Type B pancreatic cell (in vitro differentiated cells): ENCODE measurements around the gene RASGRF2. TPM values are rescaled to one million over a fixed set of nuclear protein-coding genes. Genes with fewer than 3 reads are reported as not detected.

Experiments
- DNase-seq: peaks from one replicate; pipeline ENCODE4 v3.0.0; 2021; ENCODE audit warnings: mixed read lengths; ENCODE audit not compliant: unreplicated experiment; ENCODE audit errors: extremely low spot score
- H3K27ac Mint-ChIP-seq: 2 replicates; pipeline ENCODE4 v1.8.0; 2021; ENCODE audit warnings: mild to moderate bottlenecking, mixed read lengths
- H3K27me3 Mint-ChIP-seq: 2 replicates; pipeline ENCODE4 v1.8.0; 2021; ENCODE audit warnings: mixed read lengths
- H3K36me3 Mint-ChIP-seq: 2 replicates; pipeline ENCODE4 v1.8.0; 2021; ENCODE audit warnings: mixed read lengths
- H3K4me1 Mint-ChIP-seq: one replicate; pipeline ENCODE4 v1.8.0; 2021; ENCODE audit warnings: mixed read lengths; ENCODE audit not compliant: unreplicated experiment
- H3K4me3 Mint-ChIP-seq: 2 replicates; pipeline ENCODE4 v1.8.0; 2021; ENCODE audit warnings: mild to moderate bottlenecking, mixed read lengths
- H3K9me3 Mint-ChIP-seq: 2 replicates; pipeline ENCODE4 v1.8.0; 2021; ENCODE audit warnings: mixed read lengths
- CTCF ChIP-seq: fragments of 200-600 bp; sonication (generic); conservative IDR thresholded peaks from 2 replicates; pipeline ENCODE4 v1.5.0; 2021; ENCODE audit warnings: antibody characterized with exemption, mild to moderate bottlenecking
- total RNA-seq: library from RNA; stranded (reverse); gene quantifications from 2 replicates; pipeline ENCODE4 v1.2.1, GENCODE V29; 2021; ENCODE audit warnings: low replicate concordance

Gene RASGRF2
- total RNA-seq, 1 donor from 2014 or later, result 2.1 TPM

- H3K27me3 Mint-ChIP-seq, result peaks cover 2% of the 10 kb centered on the region
- H3K36me3 Mint-ChIP-seq, result no peaks in the 10 kb centered on the region
- TF ChIP-seq CTCF, result no peak
- H3K9me3 Mint-ChIP-seq, result no peaks in the 10 kb centered on the region
- H3K27ac Mint-ChIP-seq, result no peak overlapping the region
- no peaks in the 10 kb centered on the region for H3K4me1 Mint-ChIP-seq
- no peak for DNase-seq
- H3K4me3 Mint-ChIP-seq, result no peak overlapping the region
These were observed 30.4 kb downstream of the RASGRF2 start for GRCh38 chr5:80990527-80990926.

- no peak overlapping the region for H3K27ac Mint-ChIP-seq
- no peaks in the 10 kb centered on the region for H3K36me3 Mint-ChIP-seq
- TF ChIP-seq CTCF, result no peak
- no peaks in the 10 kb centered on the region for H3K9me3 Mint-ChIP-seq
- no peaks in the 10 kb centered on the region for H3K4me1 Mint-ChIP-seq
- H3K27me3 Mint-ChIP-seq, result peaks cover 2% of the 10 kb centered on the region
- no peak overlapping the region for H3K4me3 Mint-ChIP-seq
- DNase-seq, result no peak
These were observed 30.8 kb downstream of the RASGRF2 start for GRCh38 chr5:80990971-80991370.

- Mint-ChIP-seq H3K27ac (no peak overlapping the region), H3K4me3 (no peak overlapping the region), H3K27me3 (peaks cover 5% of the 10 kb centered on the region), H3K9me3 (no peaks in the 10 kb centered on the region), H3K4me1 (no peaks in the 10 kb centered on the region), H3K36me3 (no peaks in the 10 kb centered on the region)
- no peak for TF ChIP-seq CTCF
- no peak for DNase-seq
These were observed 35.7 kb downstream of the RASGRF2 start for GRCh38 chr5:80995908-80996307.

GRCh38 chr5:80998590-80998979 is 38.4 kb downstream of the RASGRF2 start:
- Mint-ChIP-seq H3K27me3 (peaks cover 5% of the 10 kb centered on the region), H3K4me1 (no peaks in the 10 kb centered on the region), H3K36me3 (no peaks in the 10 kb centered on the region), H3K4me3 (no peak overlapping the region), H3K9me3 (no peaks in the 10 kb centered on the region), H3K27ac (no peak overlapping the region)
- TF ChIP-seq CTCF, result no peak
- DNase-seq, result no peak

GRCh38 chr5:81003811-81004386 is 43.7 kb downstream of the RASGRF2 start:
- no peaks in the 10 kb centered on the region for H3K36me3 Mint-ChIP-seq
- no peak for DNase-seq
- no peaks in the 10 kb centered on the region for H3K9me3 Mint-ChIP-seq
- no peak overlapping the region for H3K27ac Mint-ChIP-seq
- H3K4me3 Mint-ChIP-seq, result no peak overlapping the region
- H3K4me1 Mint-ChIP-seq, result no peaks in the 10 kb centered on the region
- peaks cover 11% of the 10 kb centered on the region for H3K27me3 Mint-ChIP-seq
- no peak for TF ChIP-seq CTCF

GRCh38 chr5:81005708-81006107 is 45.5 kb downstream of the RASGRF2 start:
- H3K27ac Mint-ChIP-seq, result no peak overlapping the region
- no peak for TF ChIP-seq CTCF
- DNase-seq, result no peak
- no peaks in the 10 kb centered on the region for H3K4me1 Mint-ChIP-seq
- H3K4me3 Mint-ChIP-seq, result no peak overlapping the region
- no peaks in the 10 kb centered on the region for H3K9me3 Mint-ChIP-seq
- H3K36me3 Mint-ChIP-seq, result no peaks in the 10 kb centered on the region
- H3K27me3 Mint-ChIP-seq, result peaks cover 11% of the 10 kb centered on the region
